22Rv1 (cell line): ENCODE results near the gene TFPI.

Experiments
- CTCF ChIP-seq: fragments of 450-650 bp; IDR thresholded peaks from 2 replicates; pipeline ENCODE4 v1.5.1; 2017; ENCODE audit warnings: mild to moderate bottlenecking
- ZFX ChIP-seq: fragments of 450-650 bp; IDR thresholded peaks from 2 replicates; pipeline ENCODE4 v1.6.1; 2017; ENCODE audit warnings: antibody characterized with exemption, borderline replicate concordance

GRCh38 chr2:187431911-187432310 is 122.3 kb downstream of the TFPI start:
- no peak for TF ChIP-seq CTCF
- TF ChIP-seq ZFX, result no peak
